PFSK-1 (cell line): ENCODE results near the gene PTGER1.

Experiments
- FOXP2 ChIP-seq: optimal IDR thresholded peaks from 2 replicates; pipeline ENCODE3; 2011; ENCODE audit warnings: borderline replicate concordance, control low read depth, inconsistent platforms; ENCODE audit not compliant: insufficient read depth; ENCODE audit errors: extremely low read length, extremely low read depth
- POLR2AphosphoS5 ChIP-seq: IDR thresholded peaks from 2 replicates; pipeline ENCODE4 v1.6.1; 2012; ENCODE audit warnings: low read depth, mild to moderate bottlenecking, control low read depth, low read length, moderate library complexity
- SIN3A ChIP-seq: IDR thresholded peaks from 2 replicates; pipeline ENCODE4 v1.6.1; 2012; ENCODE audit warnings: mild to moderate bottlenecking, low read length, moderate library complexity, borderline replicate concordance; ENCODE audit not compliant: insufficient read depth
- TAF1 ChIP-seq: IDR thresholded peaks from 2 replicates; pipeline ENCODE4 v1.6.1; 2012; ENCODE audit warnings: low read length, control low read depth, borderline replicate concordance; ENCODE audit not compliant: insufficient read depth
- TF ChIP-seq, protein P1 (sequence below), 2 experiments: IDR thresholded peaks; 2 replicates each; pipeline versions ENCODE4 v1.6.1 to v1.8.0; 2011 to 2012; ENCODE audit warnings: low read depth in 2 of 2, low read length in 2 of 2, control low read depth in 1 of 2, inconsistent platforms in 1 of 2, mild to moderate bottlenecking in 1 of 2, moderate library complexity in 1 of 2; ENCODE audit not compliant: insufficient read depth in 1 of 2

Gene PTGER1

DNA sequence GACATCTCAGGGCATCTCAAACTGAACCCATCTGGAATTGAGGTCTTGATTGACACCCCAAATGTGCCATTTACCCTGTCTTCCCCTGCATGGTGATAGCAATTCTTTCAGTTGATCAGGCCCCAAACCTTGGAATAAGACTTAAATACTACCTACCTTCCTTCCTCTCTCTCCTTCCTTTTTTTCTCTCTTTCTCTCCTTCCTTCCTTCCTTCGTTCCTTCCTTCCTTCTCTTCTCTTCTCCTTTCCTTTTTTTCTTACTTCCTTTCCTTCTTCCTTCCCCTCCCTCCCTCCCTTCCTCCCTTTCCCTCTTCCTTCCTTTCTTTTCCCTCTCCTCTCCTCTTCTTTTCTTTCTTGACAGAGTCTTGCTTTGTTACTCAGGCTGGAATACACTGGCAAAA lies 28.1 kb upstream of the PTGER1 start:
- no peak for TF ChIP-seq POLR2AphosphoS5
- no peak for TF ChIP-seq TAF1
- TF ChIP-seq, protein P1, sequence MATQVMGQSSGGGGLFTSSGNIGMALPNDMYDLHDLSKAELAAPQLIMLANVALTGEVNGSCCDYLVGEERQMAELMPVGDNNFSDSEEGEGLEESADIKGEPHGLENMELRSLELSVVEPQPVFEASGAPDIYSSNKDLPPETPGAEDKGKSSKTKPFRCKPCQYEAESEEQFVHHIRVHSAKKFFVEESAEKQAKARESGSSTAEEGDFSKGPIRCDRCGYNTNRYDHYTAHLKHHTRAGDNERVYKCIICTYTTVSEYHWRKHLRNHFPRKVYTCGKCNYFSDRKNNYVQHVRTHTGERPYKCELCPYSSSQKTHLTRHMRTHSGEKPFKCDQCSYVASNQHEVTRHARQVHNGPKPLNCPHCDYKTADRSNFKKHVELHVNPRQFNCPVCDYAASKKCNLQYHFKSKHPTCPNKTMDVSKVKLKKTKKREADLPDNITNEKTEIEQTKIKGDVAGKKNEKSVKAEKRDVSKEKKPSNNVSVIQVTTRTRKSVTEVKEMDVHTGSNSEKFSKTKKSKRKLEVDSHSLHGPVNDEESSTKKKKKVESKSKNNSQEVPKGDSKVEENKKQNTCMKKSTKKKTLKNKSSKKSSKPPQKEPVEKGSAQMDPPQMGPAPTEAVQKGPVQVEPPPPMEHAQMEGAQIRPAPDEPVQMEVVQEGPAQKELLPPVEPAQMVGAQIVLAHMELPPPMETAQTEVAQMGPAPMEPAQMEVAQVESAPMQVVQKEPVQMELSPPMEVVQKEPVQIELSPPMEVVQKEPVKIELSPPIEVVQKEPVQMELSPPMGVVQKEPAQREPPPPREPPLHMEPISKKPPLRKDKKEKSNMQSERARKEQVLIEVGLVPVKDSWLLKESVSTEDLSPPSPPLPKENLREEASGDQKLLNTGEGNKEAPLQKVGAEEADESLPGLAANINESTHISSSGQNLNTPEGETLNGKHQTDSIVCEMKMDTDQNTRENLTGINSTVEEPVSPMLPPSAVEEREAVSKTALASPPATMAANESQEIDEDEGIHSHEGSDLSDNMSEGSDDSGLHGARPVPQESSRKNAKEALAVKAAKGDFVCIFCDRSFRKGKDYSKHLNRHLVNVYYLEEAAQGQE (IDR thresholded peaks at IDR 0.05; ENCODE audit: insufficient read depth in 1 of 2, low read depth in 2 of 2, low read length in 2 of 2): no peak
- no peak for TF ChIP-seq FOXP2
- TF ChIP-seq SIN3A: no peak

DNA sequence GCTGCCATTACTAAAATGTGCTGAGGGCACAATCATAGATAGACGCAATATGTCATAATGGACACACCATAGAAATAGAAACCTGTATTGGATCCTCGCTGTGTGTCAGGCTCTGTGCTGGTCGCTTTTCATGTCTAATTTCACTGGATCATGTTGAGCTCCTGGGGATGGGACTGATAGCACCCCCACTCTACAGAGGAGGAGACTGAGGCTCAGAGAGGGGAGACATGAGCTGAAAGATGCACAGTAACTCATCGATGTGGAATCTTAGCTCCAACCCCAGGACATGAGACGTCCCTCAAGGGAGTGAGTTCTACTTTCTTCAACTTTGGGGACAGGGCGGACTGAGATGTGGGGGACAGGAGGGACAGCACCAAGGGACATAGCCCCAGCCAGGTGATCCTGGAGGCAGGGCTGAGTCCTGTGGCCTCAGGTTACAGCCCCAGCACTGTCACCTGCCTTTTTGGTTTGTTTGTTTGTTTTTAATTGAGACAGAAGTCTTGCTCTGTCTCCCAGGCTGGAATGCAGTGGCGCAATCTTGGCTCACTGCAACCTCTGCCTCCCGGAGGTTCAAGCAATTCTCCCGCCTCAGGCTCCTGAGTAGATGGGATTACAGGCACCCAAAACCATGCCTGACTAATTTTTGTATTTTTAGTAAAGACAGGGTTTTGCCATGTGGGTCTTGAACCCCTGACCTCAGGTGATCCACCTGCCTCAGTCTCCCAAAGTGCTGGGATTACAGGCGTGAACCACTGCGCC lies 27.4 kb upstream of the PTGER1 start:
- TF ChIP-seq, protein P1 (IDR thresholded peaks at IDR 0.05; ENCODE audit: insufficient read depth in 1 of 2, low read depth in 2 of 2, low read length in 2 of 2): no peak
- no peak for TF ChIP-seq TAF1
- no peak for TF ChIP-seq POLR2AphosphoS5
- no peak for TF ChIP-seq SIN3A
- no peak for TF ChIP-seq FOXP2

DNA sequence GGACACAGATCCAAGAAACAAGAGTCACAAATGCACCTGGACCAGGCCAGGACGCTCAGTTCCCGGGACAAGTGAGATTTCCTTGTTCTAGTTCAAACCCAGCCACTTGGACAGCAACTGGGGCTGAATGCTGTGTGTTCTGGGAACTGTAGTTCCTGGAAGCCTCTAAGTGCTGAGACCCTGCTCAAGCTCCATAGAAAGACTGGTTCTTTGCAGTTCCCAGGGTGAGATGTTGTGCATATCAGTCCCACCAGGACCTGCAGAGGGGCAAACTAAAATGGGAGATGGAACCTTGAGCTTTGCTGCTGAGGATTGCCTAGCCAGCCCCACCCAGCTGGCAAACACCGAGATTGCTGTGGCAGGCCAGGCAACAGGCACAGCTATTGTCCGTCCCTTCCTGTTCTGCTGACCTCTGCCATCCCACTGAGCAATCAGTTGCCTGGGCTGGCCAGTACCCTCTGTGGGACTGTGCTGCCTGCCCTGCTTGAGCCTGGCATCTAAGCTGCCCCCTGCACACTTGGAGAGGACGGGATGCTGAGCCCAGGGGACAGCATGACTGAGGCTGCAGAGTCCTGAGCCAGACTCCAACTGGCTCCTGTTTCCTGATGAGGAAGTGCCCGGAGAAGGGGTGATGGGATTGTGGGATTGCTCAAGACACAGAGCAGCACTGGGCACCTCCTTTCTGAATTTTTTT lies 22.2 kb upstream of the PTGER1 start:
- TF ChIP-seq, protein P1 (IDR thresholded peaks at IDR 0.05; ENCODE audit: insufficient read depth in 1 of 2, low read depth in 2 of 2, low read length in 2 of 2): peak in 1 of 2 experiments; percentile 66; a peak in 1 of 4 replicates
- TF ChIP-seq TAF1: no peak

DNA sequence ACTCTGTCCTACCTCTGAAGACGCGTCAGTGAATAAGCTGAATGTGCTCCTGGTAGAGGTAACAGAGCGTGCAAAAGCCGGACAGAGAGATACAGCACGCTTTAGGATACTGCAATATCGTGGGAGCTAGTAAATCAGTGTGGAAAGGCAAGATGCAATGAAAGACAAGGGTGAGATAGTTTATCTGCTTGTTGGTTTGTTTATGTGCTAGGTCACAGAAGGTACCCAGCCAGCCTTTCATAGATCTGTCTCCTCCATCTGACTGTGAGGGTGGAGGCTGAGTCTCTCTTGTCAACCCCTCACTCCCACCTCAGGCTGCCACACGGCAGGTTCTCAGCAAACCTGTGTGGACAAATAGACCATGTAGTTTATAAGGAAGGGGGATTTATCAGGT lies 21.7 kb upstream of the PTGER1 start:
- TF ChIP-seq POLR2AphosphoS5: no peak
- TF ChIP-seq, protein P1 (IDR thresholded peaks at IDR 0.05; ENCODE audit: insufficient read depth in 1 of 2, low read depth in 2 of 2, low read length in 2 of 2): no peak
- TF ChIP-seq TAF1: no peak
- no peak for TF ChIP-seq FOXP2
- TF ChIP-seq SIN3A: no peak
